Stimulated activated CD4-positive, alpha-beta T cell treated with anti-CD3 and anti-CD28 coated beads, Interleukin-1b, Interleukin-23, amount 100 ng/mL, for 24 hours (primary cell): Measurements from ENCODE around the gene RNF31.
"Not testable (repeated sequence)": the region's sequence is repeated elsewhere in the genome, so short reads cannot be mapped to it uniquely, and the experiment has no call there.

ENCODE experiments used
- DNase-seq, 4 experiments: peaks; one replicate each; pipeline ENCODE4 v3.0.0-alpha.2; 2020; ENCODE audit warnings: low read depth in 4 of 4, low spot score in 1 of 4

Gene RNF31

GRCh38 chr14:24198814-24199524 is 51.7 kb downstream of the RNF31 start:
- DNase-seq: no peak

- DNase-seq: not testable (repeated sequence)
These were observed 55.2 kb downstream of the RNF31 start for GRCh38 chr14:24202538-24202937.

DNA sequence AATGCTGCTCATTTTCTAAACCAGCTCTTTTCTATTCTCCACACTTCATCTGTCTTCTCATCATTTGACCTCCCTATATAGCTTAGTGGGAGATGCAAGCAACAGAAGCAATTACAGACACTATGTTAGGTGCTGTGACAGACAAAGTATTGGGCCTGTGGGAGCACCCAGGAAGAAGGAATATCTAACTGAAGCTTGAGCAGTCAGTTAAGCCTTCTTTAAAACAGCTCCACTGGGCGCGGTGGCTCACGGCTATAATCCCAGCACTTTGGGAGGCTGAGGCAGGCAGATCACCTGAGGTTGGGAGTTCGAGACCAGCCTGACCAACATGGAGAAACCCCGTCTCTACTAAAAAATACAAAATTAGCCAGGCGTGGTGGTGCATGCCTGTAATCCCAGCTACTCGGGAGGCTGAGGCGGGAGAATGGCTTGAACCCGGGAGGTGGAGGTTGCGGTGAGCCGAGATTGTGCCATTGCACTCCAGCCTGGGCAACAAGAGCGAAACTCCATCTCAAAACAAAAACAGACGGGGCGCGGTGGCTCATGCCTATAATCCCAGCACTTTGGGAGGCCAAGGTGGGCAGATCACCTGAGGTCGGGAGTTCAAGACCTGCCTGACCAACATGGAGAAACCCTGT is 56.1 kb downstream of the RNF31 start:
- not testable (repeated sequence) for DNase-seq

DNA sequence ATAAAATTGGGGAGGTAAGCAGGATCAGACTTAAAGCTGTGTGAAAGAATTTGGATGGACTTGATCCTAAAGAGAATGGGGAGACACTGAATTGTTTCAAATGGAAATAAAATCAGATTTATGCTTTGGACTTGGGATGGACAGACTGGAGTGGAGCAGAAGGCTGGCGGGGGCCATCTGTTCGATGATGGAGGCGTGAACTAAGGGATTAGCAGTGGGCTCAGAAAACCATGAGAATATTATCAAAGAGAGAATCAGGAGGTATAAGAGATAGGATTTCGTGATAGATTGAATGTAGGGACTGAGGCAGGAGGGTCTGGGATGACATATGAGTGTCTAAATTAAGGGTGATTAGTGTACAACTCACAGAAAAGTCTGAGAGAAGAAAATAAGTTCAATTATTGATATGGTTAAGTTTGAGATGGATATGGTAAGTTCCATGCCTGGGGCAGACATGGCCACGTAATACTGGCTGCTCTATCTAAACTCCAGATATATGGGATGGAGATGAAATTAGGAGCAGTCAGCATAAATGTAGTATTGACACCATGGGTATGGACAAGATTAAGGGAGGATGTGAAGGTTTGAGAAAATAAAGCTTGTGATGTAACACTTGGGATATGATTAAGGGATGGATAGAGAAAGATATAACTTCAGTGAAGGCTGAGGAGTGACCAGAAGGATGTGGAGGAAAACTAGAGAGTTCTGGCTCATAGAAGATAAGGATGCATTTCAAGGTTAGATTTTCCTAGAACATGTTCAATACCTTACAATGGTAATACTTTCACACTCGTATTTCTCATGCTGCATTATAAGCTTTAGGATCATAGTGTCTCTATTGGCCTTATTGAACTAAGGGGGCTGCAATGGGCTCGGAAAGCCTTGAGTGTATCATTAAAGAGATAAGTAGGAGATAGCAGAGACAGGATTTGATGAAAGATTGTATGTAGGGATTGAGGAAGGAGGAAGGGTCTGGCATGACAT is 57.2 kb downstream of the RNF31 start:
- no peak for DNase-seq

DNA sequence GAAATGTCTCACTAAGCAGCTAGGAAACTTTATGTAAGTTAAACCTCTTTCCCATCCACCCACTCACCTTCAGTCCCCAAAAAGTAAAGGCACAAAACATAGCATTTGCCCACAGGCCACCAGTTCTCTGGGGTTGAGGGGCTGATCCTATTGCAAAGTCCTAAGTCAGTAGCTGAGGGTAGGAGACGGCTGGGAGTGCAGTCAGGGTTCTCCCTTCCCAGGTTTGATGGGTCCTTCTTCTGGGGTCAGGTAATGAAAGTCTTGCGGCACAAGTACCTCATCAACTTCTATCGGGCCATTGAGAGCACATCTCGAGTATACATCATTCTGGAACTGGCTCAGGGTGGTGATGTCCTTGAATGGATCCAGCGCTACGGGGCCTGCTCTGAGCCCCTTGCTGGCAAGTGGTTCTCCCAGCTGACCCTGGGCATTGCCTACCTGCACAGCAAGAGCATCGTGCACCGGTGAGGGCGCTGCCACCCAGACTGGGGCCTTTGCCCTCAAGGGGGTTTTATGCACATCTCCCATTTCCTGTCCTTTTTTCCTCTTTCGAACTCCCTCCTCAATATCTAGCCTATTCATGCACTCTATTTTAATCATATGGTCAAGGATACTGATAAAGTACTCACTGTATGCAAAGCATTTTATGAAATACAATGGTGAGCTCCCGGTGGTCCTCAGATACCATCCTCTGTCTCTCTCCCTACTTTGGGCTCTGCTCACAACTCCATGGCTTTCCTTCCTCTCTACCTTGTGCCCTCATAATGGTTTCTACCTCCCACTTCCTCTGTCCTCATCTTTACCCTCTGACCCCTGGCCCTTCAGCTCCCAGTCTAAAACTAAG is 59.2 kb downstream of the RNF31 start:
- DNase-seq: no peak

DNA sequence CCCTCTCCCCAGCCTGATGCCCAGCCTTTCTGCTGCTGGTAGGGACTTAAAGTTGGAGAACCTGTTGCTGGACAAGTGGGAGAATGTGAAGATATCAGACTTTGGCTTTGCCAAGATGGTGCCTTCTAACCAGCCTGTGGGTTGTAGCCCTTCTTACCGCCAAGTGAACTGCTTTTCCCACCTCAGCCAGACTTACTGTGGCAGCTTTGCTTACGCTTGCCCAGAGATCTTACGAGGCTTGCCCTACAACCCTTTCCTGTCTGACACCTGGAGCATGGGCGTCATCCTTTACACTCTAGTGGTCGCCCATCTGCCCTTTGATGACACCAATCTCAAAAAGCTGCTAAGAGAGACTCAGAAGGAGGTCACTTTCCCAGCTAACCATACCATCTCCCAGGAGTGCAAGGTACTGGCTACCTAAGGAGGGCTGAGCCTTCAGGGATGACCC is 59.8 kb downstream of the RNF31 start:
- no peak for DNase-seq

DNA sequence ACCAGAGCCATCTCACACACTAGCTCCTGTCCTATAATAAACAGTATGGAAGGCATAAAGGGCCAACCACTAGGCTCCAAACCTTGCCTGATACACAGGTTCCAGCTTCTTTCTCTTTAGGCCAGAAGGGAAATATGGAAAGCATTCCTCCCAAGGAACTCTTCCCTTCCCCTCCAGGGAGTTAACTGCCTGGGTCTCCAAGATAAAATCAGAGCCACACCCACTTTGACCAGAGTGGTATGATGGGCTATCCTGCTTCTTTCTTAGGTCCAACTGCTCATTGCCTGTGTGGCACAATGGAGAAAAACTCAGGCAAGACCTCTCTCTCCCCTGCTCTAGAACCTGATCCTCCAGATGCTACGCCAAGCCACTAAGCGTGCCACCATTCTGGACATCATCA is 60.3 kb downstream of the RNF31 start:
- DNase-seq: no peak
